ENCODE data around the gene SPACA4.
"Not testable (repeated sequence)": the region's sequence is repeated elsewhere in the genome, so short reads cannot be mapped to it uniquely, and the experiment has no call there.

Gene SPACA4

GRCh38 chr19:48618916-48619691, 12.6 kb downstream of the SPACA4 start, which contains the start of the genes RPL18 and SPHK2:
Gene RPL18 (minus strand): TSS chr19:48619178. CDS start chr19:48619143, 35 bp downstream.
Gene SPHK2 (plus strand): TSS chr19:48619506. CDS start chr19:48620515, 1,009 bp downstream.
- DNase-seq (ENCODE audit: low read depth) = peak; percentile 93

- no peak for DNase-seq (ENCODE audit: low read depth)
These were observed 13.4 kb downstream of the SPACA4 start for GRCh38 chr19:48619692-48620585.

- DNase-seq (ENCODE audit: low read depth) = no peak
These were observed 17.1 kb downstream of the SPACA4 start for GRCh38 chr19:48623556-48624066.

- DNase-seq (ENCODE audit: low read depth) = peak; percentile 96
These were observed 17.6 kb downstream of the SPACA4 start for GRCh38 chr19:48624067-48624594.

GRCh38 chr19:48624791-48625723, 18.5 kb downstream of the SPACA4 start:
- no peak for DNase-seq (ENCODE audit: low read depth)

GRCh38 chr19:48625891-48626327, 19.4 kb downstream of the SPACA4 start:
- no peak for DNase-seq (ENCODE audit: low read depth)

- DNase-seq (ENCODE audit: low read depth) = no peak
These were observed 20.8 kb downstream of the SPACA4 start for GRCh38 chr19:48627201-48627864.

GRCh38 chr19:48627865-48628314, 21.3 kb downstream of the SPACA4 start:
- no peak for DNase-seq (ENCODE audit: low read depth)

GRCh38 chr19:48628486-48629296, 22.1 kb downstream of the SPACA4 start:
- no peak for DNase-seq (ENCODE audit: low read depth)

- no peak for DNase-seq (ENCODE audit: low read depth)
These were observed 22.7 kb downstream of the SPACA4 start for GRCh38 chr19:48629297-48629598.

GRCh38 chr19:48629599-48630295, 23.2 kb downstream of the SPACA4 start:
- no peak for DNase-seq (ENCODE audit: low read depth)

GRCh38 chr19:48630296-48631063, 23.9 kb downstream of the SPACA4 start:
- DNase-seq (ENCODE audit: low read depth) = no peak

GRCh38 chr19:48631225-48631624, 24.7 kb downstream of the SPACA4 start:
- no peak for DNase-seq (ENCODE audit: low read depth)

GRCh38 chr19:48632286-48632685, 25.7 kb downstream of the SPACA4 start:
- not testable (repeated sequence) for DNase-seq (ENCODE audit: low read depth)

- no peak for DNase-seq (ENCODE audit: low read depth)
These were observed 26.2 kb downstream of the SPACA4 start for GRCh38 chr19:48632692-48633147.

GRCh38 chr19:48633148-48634035, 26.9 kb downstream of the SPACA4 start:
- no peak for DNase-seq (ENCODE audit: low read depth)

GRCh38 chr19:48634036-48634342, 27.4 kb downstream of the SPACA4 start:
- DNase-seq (ENCODE audit: low read depth) = no peak
